Measurements from ENCODE around the gene ZFP30. TPM values are rescaled to one million over a fixed set of nuclear protein-coding genes. Genes with fewer than 3 reads are reported as not detected.

The ZFP30 gene
- total RNA-seq, 1 experiment from 2014 or later = 10.1 TPM

- H4K8ac ChIP-seq (replicated peaks; ENCODE audit: insufficient read length, low read depth, low read length) = no peak overlapping the region
- no peak overlapping the region for H2BK120ac ChIP-seq (ENCODE audit: low read depth, low read length, poor library complexity, severe bottlenecking)
- H3K27ac ChIP-seq (ENCODE audit: insufficient read length, low read depth, low read length) = no peak overlapping the region
- no CpG with 5 or more reads among the region's 5 CpGs for WGBS (ENCODE audit: extremely low coverage, insufficient read length, low lambda C conversion rate)
- no peak for TF ChIP-seq CTCF (conservative IDR thresholded peaks at IDR 0.05)
- H2BK12ac ChIP-seq (ENCODE audit: insufficient read length, low read depth, low read length) = no peak overlapping the region
- H3K23ac ChIP-seq (ENCODE audit: insufficient read length, low read depth, low read length) = no peak overlapping the region
- Mint-ChIP-seq H3K4me3 (no peak overlapping the region), H3K9me3 (peaks cover 3% of the 10 kb centered on the region in 2 experiments; a peak in 2 of 5 replicates), H3K27ac (no peak overlapping the region), H3K27me3 (ENCODE audit: low read depth) (peaks cover 24% of the 10 kb centered on the region), H3K36me3 (ENCODE audit: insufficient read depth in 1 of 3, low read depth in 3 of 3) (peaks cover 54 to 68% (median 65%) of the 10 kb centered on the region in 3 experiments), H3K4me1 (peaks cover 14 to 21% of the 10 kb centered on the region in 2 experiments)
- H4K5ac ChIP-seq (ENCODE audit: insufficient read length, low read depth, low read length) = no peak overlapping the region
- H3K18ac ChIP-seq (ENCODE audit: insufficient read length, low read depth, low read length) = no peak overlapping the region
- peaks cover 2% of the 10 kb centered on the region for H3K79me1 ChIP-seq (ENCODE audit: insufficient read depth, low read depth, low read length, poor library complexity, severe bottlenecking)
- no peak overlapping the region for H2AFZ ChIP-seq (ENCODE audit: low read length)
- H3K23me2 ChIP-seq (ENCODE audit: insufficient read length, low read depth, low read length, poor library complexity, severe bottlenecking) = no peaks in the 10 kb centered on the region
- DNase-seq = no peak
- H3K4ac ChIP-seq (ENCODE audit: low read depth, low read length) = no peak overlapping the region
- H3K4me2 ChIP-seq (ENCODE audit: insufficient read depth, insufficient read length, low read length) = no peak overlapping the region
- H3K4me1 ChIP-seq (ENCODE audit: insufficient read depth, low read length) = no peaks in the 10 kb centered on the region; the same call in 1 of the 2 replicates
- H3K56ac ChIP-seq (ENCODE audit: insufficient read length, low read depth, low read length) = no peak overlapping the region
- H2BK15ac ChIP-seq (ENCODE audit: low read depth, low read length) = no peak overlapping the region
- H3T11ph ChIP-seq (ENCODE audit: low read length) = no peak overlapping the region
- no peaks in the 10 kb centered on the region for H3K9me3 ChIP-seq (ENCODE audit: control insufficient read depth, low read depth, low read length)
- no peaks in the 10 kb centered on the region for H4K20me1 ChIP-seq (ENCODE audit: control insufficient read depth, insufficient read depth, insufficient read length)
- no peak overlapping the region for H2BK5ac ChIP-seq (ENCODE audit: insufficient read length, low read length)
- no peak overlapping the region for H3K14ac ChIP-seq (ENCODE audit: insufficient read depth, low read length)
- H3K79me2 ChIP-seq (ENCODE audit: insufficient read depth, low read length) = no peaks in the 10 kb centered on the region
- H2AK5ac ChIP-seq (ENCODE audit: insufficient read length, low read length) = no peak overlapping the region
- no peak overlapping the region for H4K91ac ChIP-seq (ENCODE audit: insufficient read length, low read depth, low read length)
- no peak overlapping the region for H2BK20ac ChIP-seq (ENCODE audit: low read depth, low read length, poor library complexity, severe bottlenecking)
- no peak overlapping the region for H3K9ac ChIP-seq (ENCODE audit: extremely low read depth, insufficient read length, low read length)
- H3K27me3 ChIP-seq (ENCODE audit: insufficient read depth, low read length) = peaks cover 4% of the 10 kb centered on the region; the same call in 1 of the 2 replicates
These were observed 43.8 kb upstream of the ZFP30 start for GRCh38 chr19:37699057-37699456.

Data from H9 (cell line).